Muscle layer of duodenum (tissue), 2 donors: ENCODE results near the gene HCN3.

ENCODE experiments used
- H3K27ac ChIP-seq: one replicate; pipeline ENCODE4 v1.7.0; 2013; ENCODE audit warnings: mild to moderate bottlenecking, low read length
- H3K27me3 ChIP-seq: one replicate; pipeline ENCODE4 v1.7.0; 2013; ENCODE audit warnings: low read depth, mild to moderate bottlenecking, control low read depth, low read length
- H3K36me3 ChIP-seq, 2 donors: one replicate each; pipeline ENCODE4 v1.7.0; 2013; ENCODE audit warnings: low read length in 2 of 2, control low read depth in 1 of 2, mild to moderate bottlenecking in 1 of 2; ENCODE audit not compliant: insufficient read depth in 2 of 2, control insufficient read depth in 1 of 2
- H3K4me1 ChIP-seq, 2 donors: one replicate each; pipeline ENCODE4 v1.7.0; 2013; ENCODE audit warnings: low read length in 2 of 2, mild to moderate bottlenecking in 2 of 2, control low read depth in 1 of 2, moderate library complexity in 1 of 2; ENCODE audit not compliant: insufficient read depth in 2 of 2, control insufficient read depth in 1 of 2
- H3K4me3 ChIP-seq, 2 donors: one replicate each; pipeline ENCODE4 v1.7.0; 2013; ENCODE audit warnings: low read length in 2 of 2, low read depth in 1 of 2, mild to moderate bottlenecking in 1 of 2
- H3K9me3 ChIP-seq, 2 donors: one replicate each; pipeline ENCODE4 v1.7.0; 2013; ENCODE audit warnings: low read length in 2 of 2, control low read depth in 1 of 2, mild to moderate bottlenecking in 1 of 2; ENCODE audit not compliant: control insufficient read depth in 1 of 2
- donor health status: healthy.

The HCN3 gene

DNA sequence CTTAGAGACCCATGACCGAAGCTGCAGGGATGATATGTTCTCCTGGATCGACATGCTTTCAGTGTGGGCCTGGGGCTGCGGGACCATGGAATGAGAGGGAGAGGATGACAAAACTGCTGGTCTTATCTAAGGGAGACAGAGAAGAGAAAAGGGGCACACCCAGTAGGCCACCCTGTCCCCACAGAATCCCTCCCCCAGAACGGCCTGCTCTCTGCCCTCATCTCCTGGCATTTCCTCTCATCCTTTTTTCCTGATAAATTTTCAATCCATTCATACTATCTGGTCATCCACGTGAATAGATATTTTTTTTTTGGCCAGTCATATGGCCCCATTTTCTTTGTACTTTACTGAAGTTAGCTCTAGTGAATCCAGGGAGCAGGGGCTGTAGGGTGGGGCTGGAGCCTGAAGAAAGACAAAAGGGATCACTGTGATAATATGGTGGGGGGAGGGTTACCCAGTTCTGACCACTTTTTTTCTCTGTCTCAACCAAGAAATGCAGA, 24.1 kb downstream of the HCN3 start, which contains the start of gene PKLR:
PKLR (minus strand) TSS at position 97 of the 500 bp plus-strand sequence; CDS start at position 54, 43 bp downstream.
- Histone ChIP-seq H3K27me3 (no peaks in the 10 kb centered on the region), H3K4me3 (no peak within 1 kb of the TSS), H3K27ac (no peak within 1 kb of the TSS), H3K36me3 (no peaks in the 10 kb centered on the region), H3K4me1 (no peaks in the 10 kb centered on the region), H3K9me3 (no peaks in the 10 kb centered on the region)

- Histone ChIP-seq H3K4me3 (no peak overlapping the region), H3K27me3 (no peaks in the 10 kb centered on the region), H3K4me1 (peaks cover 0 to 6% of the 10 kb centered on the region in 2 donors), H3K36me3 (no peaks in the 10 kb centered on the region), H3K27ac (no peak overlapping the region), H3K9me3 (no peaks in the 10 kb centered on the region)
Observed at GRCh38 chr1:155304558-155305063, 27.3 kb downstream of the HCN3 start.

DNA sequence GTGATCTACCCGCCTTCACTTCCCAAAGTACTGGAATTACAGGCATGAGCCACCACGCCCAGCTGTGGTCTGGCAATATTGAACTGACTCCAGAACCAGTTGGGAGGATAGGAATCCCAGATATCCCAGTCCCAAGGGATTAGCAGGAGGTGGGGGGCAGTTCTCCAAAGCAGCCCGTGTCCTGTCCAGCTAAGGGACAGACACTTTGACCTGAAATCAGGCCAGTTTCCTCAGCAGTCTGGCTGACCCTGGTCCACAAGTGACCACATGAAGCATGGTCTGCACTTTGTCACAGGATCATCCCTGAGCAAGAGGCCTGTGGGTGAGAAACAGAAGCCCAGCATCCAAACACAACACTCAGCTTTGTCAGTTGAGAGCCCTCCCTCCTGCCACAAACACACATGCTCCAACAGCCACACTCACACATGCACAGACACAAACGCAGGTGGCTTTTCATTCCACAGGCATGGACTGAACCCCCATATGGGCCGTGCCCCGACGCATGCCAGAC, 28.7 kb downstream of the HCN3 start:
- no peak overlapping the region for H3K27ac ChIP-seq
- no peaks in the 10 kb centered on the region for H3K36me3 ChIP-seq
- H3K4me3 ChIP-seq: no peak overlapping the region
- H3K9me3 ChIP-seq: no peaks in the 10 kb centered on the region
- H3K4me1 ChIP-seq: peaks cover 0 to 14% of the 10 kb centered on the region in 2 donors
- H3K27me3 ChIP-seq: no peaks in the 10 kb centered on the region

DNA sequence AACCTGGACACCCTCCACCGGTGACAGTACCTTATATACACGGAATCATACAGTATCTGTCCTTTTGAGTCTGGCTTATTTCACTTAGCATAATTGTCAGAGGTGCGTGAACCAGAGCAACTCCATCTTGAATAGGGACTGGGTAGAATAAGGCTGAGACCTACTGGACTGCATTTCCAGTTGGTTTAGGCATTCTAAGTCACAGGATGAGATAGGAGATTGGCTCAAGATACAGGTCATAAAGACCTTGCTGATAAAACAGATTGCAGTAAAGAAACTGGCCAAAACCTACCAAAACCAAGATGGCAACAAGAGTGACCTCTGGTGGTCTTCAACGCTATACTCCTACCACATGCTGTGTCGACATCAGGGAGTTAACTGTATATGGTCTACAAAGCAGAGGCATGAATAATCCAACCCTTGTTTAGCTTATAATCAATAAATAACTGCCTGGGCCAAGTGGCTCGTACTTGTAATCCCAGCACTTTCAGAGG, 30.0 kb downstream of the HCN3 start:
- H3K9me3 ChIP-seq: no peaks in the 10 kb centered on the region
- no peak overlapping the region for H3K27ac ChIP-seq
- no peak overlapping the region for H3K4me3 ChIP-seq
- no peaks in the 10 kb centered on the region for H3K27me3 ChIP-seq
- peaks cover 2 to 4% of the 10 kb centered on the region in 2 donors for H3K36me3 ChIP-seq
- H3K4me1 ChIP-seq: peaks cover 0 to 14% of the 10 kb centered on the region in 2 donors

- H3K27ac ChIP-seq: peak within 1 kb of the TSS; percentile 96
- no peaks in the 10 kb centered on the region for H3K27me3 ChIP-seq
- no peaks in the 10 kb centered on the region for H3K9me3 ChIP-seq
- peaks cover 9 to 11% of the 10 kb centered on the region in 2 donors for H3K36me3 ChIP-seq
- H3K4me3 ChIP-seq: peak within 1 kb of the TSS; percentile 95 to 98
- H3K4me1 ChIP-seq: peaks cover 0 to 14% of the 10 kb centered on the region in 2 donors
Observed at GRCh38 chr1:155308493-155309422, 31.5 kb downstream of the HCN3 start, which contains the start of gene FDPS. Gene FDPS, plus strand, starts transcription at chr1:155308866. Its CDS starts 924 bp downstream, at chr1:155309790.

- Histone ChIP-seq H3K4me1 (peaks cover 0 to 14% of the 10 kb centered on the region in 2 donors), H3K9me3 (no peaks in the 10 kb centered on the region), H3K36me3 (peaks cover 9 to 11% of the 10 kb centered on the region in 2 donors), H3K27ac (peak overlapping the region; percentile 96), H3K27me3 (no peaks in the 10 kb centered on the region), H3K4me3 (peak overlapping the region; percentile 95 to 98)
Observed at GRCh38 chr1:155309423-155310021, 32.3 kb downstream of the HCN3 start.

GRCh38 chr1:155313261-155313660, 36.0 kb downstream of the HCN3 start:
- H3K27me3 ChIP-seq: no peaks in the 10 kb centered on the region
- H3K9me3 ChIP-seq: no peaks in the 10 kb centered on the region
- peaks cover 13 to 14% of the 10 kb centered on the region in 2 donors for H3K36me3 ChIP-seq
- H3K4me3 ChIP-seq: no peak overlapping the region
- H3K4me1 ChIP-seq: peaks cover 0 to 14% of the 10 kb centered on the region in 2 donors
- H3K27ac ChIP-seq: no peak overlapping the region

DNA sequence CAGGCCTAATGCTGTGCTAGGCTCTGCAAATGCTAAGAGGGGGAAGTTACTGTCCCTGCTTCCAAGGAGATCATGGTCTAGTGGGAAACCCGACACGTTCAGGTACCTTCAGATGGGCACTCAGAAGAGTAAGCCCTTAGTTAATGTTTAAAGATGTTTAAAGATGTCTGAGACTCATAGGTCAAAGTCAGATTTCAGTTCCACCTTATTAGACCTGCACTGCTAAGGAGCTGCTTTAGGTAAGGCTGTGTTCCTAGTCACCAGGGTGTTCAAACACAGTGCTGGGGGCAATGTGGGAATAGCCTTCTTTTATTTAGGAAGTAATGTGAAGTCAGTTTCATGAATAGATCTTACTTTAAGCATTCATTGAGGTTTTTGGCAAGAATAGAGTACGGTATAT, 39.7 kb downstream of the HCN3 start:
- H3K36me3 ChIP-seq: peaks cover 13 to 14% of the 10 kb centered on the region in 2 donors
- no peaks in the 10 kb centered on the region for H3K9me3 ChIP-seq
- peaks cover 4 to 20% of the 10 kb centered on the region in 2 donors for H3K4me1 ChIP-seq
- H3K4me3 ChIP-seq: no peak overlapping the region
- H3K27ac ChIP-seq: no peak overlapping the region
- no peaks in the 10 kb centered on the region for H3K27me3 ChIP-seq

DNA sequence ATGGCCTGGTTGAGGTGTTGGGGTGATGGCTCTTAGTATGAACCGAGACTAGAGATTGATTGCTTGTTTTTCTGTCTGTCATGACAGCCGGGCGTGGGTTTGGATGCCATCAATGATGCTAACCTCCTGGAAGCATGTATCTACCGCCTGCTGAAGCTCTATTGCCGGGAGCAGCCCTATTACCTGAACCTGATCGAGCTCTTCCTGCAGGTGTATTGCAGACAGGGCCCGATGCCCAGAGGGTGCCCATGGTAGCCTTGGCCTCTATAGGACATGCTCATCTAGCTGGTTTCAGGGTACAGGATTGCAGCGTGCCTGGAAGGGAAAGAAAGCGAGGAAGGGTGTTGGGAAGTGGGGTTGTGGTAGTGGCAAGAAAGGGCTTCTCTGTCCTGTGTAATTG, 40.8 kb downstream of the HCN3 start:
- H3K4me3 ChIP-seq: no peak overlapping the region
- no peaks in the 10 kb centered on the region for H3K9me3 ChIP-seq
- H3K36me3 ChIP-seq: peaks cover 8% of the 10 kb centered on the region in 2 donors
- H3K27me3 ChIP-seq: no peaks in the 10 kb centered on the region
- H3K4me1 ChIP-seq: peaks cover 4 to 24% of the 10 kb centered on the region in 2 donors
- H3K27ac ChIP-seq: no peak overlapping the region

GRCh38 chr1:155319536-155319935, 42.3 kb downstream of the HCN3 start:
- H3K9me3 ChIP-seq: no peaks in the 10 kb centered on the region
- peaks cover 4 to 24% of the 10 kb centered on the region in 2 donors for H3K4me1 ChIP-seq
- H3K36me3 ChIP-seq: peaks cover 3 to 4% of the 10 kb centered on the region in 2 donors
- no peaks in the 10 kb centered on the region for H3K27me3 ChIP-seq
- no peak overlapping the region for H3K27ac ChIP-seq
- H3K4me3 ChIP-seq: no peak overlapping the region

DNA sequence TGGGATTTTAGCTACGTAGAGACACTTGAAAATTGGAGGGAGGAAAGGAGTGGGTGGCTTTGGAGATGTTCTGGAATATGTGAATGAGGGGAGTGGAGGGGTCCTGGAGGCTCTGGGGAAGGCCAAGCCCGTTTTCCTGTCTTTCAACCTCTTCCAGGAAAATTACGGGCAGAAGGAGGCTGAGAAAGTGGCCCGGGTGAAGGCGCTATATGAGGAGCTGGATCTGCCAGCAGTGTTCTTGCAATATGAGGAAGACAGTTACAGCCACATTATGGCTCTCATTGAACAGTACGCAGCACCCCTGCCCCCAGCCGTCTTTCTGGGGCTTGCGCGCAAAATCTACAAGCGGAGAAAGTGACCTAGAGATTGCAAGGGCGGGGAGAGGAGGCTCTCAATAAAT, 43.0 kb downstream of the HCN3 start:
- Histone ChIP-seq H3K4me3 (peak overlapping the region; percentile 71 to 88), H3K4me1 (peaks cover 4 to 27% of the 10 kb centered on the region in 2 donors), H3K36me3 (peaks cover 3 to 4% of the 10 kb centered on the region in 2 donors), H3K27ac (no peak overlapping the region), H3K27me3 (no peaks in the 10 kb centered on the region), H3K9me3 (no peaks in the 10 kb centered on the region)
